ENCODE data around the gene IMP4.
A peak's percentile ranks its signal among the peaks of the same experiment; 100 is the strongest.

IMP4 gene

DNA sequence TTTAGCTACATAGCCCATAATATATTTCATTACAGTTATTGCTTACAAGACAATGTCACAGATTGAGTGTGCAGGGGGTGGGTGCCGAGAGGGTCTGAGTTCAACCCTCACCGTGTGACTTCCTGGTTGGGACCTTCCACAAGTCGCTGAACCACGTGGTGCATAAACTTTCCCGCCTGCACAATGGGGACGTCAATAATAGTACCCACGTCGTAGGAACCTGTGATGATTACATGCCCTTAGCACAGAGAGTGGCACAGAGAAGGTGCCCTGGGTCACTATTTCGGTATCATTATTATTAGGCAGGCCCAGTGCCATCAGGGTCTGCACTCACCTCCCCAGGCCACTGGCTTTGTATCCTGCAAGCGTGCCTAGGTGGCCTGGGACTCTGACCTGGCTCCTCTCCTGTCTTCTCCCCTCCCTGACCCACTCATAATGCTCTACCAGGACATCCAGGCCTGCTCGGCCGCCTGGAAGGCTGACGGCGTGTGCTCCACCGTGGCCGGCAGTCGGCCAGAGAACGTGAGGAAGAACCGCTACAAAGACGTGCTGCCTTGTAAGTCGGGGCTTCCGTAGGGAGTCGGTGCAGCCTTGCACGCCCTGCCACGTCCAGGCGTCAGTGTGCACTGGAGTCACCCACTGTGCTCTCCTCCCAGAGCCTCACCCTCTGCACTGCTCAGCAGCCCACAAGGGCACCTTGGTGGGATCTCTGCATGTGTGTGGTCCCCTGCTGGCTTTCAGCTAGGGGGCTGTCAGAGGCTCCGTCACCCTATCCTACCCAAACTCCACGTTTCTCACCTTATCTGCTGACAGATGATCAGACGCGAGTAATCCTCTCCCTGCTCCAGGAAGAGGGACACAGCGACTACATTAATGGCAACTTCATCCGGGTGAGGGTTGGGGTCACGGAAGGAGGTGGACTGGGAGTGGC, 16.0 kb downstream of the IMP4 start:
- no peak for DNase-seq

DNA sequence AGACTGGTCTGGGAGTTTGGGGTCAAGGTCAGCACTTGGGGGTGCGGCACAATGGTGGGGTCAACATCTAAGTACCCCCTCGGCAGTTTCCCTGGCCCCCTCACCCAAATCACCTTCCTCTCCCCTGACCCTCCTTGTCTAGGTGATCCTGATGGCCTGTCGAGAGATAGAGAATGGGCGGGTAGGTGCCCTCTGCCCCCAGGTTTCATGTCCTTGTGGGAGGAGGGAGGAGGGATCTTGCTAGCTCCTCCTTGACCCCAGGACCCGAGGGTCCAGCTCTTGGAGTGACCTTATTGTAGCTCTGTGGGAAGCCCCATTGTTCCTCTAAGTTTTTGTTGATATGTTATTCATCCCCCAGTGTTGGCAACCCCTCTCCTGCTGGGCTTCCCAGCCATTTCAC, 16.8 kb downstream of the IMP4 start:
- no peak for DNase-seq

DNA sequence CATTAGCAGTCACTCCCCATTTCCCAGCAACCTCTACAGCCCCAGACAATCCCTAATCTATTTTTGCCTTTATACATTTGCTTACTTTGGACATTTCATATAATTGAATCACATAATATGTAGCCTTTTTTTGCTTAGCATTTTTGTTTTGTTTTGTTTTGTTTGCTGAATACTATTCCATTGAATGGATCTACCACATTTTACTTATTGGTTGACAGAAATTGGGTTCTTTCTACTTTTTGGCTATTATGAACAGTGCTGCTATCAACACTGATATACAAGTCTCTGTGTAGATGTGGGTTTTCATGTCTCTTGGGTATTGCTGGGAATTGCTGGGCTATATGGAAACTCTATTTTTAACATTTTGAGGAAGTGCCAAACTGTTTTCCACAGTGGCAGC, 20.8 kb downstream of the IMP4 start:
- DNase-seq = no peak

DNA sequence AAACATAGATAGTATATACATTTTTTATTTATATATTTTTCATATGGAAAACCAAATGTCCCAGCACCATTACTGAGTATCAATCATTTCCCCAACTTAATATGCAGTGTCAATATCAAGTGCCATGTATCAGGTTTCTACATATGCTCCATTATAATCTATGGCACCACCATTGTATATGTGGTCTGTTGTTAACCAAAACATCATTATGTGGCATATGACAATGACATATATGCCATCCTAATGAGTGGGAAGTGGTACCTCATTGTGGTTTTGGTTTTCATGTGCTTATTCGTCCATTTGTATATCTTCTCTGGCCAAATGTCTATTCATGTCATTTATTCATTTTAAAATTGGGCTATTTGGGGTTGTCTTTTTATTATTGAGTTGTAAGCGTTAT, 22.4 kb downstream of the IMP4 start:
- DNase-seq = no peak

DNA sequence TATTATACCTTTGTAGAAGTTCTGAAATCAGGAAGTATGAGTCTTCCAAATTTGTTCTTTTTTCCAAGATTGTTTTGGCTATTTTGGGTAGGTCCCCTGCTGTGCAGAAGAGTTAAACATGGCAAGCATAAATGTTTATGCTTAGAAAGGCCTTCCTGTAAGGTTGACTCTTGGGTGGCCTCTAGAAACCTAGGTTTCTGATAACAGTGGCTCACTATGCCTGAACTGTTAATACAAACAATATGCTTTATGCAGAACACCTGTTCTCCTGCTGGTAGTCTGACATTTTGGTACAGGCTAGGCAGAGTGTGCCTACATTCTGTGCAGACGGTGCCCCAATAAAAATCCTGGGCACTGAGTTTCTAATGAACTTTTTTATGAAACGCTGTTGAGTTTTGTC, 23.3 kb downstream of the IMP4 start:
- DNase-seq = no peak

DNA sequence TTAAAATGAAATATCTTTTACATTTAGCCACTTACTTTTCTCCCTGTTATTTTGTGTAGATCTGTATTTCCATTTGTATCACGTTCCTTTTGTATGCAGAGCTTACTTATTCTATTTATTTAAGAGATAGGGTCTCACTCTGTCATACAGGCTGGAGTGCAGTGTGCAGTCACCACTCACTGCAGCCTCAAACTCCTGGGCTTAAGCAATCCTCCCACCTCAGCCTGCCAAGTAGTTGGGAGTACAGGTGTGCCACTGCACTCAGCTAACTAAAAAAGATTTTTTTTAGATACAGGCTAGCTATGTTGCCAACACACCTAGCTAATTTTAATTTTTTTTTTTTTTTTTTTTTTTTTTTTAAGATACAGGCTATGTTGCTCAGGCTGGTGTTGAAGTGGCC, 24.0 kb downstream of the IMP4 start:
- no peak for DNase-seq

DNA sequence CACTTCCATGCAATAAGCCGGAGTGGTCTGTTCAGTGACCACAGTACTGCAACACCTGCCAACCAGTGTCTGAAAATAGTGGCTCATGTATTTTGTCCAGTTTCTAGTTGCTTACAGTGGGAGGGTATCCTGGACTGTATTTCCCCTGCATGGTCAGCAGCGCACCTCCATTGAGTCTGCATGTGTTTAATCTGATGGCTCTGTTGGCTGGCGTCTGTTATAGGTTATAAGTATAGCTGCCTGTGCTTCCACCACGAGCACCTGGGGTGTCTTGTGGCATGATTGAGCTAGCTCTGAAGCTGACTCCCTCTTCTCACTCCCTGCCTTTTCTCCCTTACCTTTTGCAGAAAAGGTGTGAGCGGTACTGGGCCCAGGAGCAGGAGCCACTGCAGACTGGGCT, 26.1 kb downstream of the IMP4 start:
- no peak for DNase-seq

DNA sequence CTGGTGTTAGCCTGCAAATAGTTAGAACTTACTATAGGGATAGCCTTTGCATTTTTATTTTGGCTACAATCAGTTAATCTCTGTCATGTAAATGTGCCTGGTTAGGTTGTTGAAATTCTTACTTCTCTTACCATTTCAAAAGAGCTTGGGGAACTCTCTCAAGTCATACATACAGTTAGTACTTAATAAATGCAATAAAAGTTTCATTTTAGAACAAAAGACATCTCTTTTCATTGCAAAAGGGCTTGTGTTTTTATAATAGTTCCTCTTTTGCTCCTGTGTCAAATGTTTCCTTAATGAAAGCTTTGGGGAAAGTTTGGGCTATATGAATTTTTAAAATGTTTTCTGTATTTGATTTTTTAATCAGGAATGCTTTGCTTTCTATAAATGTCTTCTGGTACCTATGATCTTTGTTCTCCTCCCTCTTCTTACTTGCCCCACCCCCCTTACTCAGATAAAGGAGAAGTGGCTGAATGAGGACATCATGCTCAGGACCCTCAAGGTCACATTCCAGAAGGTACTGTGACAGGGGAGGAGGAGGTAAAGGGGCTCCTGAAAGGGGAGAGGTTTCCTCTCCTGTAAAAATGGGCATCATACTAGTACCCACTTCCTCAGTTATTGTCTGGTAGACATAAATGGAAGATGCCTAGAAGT, 26.7 kb downstream of the IMP4 start:
- DNase-seq = no peak

DNA sequence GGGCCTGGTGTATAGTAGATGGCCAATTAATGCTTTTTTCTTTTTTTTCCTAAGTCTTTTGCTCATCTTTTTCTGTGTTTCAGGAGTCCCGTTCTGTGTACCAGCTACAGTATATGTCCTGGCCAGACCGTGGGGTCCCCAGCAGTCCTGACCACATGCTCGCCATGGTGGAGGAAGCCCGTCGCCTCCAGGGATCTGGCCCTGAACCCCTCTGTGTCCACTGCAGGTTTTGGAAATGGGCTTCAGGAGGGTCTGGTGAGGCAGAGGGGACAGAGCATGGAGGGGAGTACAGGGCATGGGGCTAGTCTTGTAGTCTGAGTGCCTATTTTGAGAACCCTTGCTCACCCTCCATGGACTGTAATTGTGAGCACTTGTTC, 27.3 kb downstream of the IMP4 start:
- no peak for DNase-seq

DNA sequence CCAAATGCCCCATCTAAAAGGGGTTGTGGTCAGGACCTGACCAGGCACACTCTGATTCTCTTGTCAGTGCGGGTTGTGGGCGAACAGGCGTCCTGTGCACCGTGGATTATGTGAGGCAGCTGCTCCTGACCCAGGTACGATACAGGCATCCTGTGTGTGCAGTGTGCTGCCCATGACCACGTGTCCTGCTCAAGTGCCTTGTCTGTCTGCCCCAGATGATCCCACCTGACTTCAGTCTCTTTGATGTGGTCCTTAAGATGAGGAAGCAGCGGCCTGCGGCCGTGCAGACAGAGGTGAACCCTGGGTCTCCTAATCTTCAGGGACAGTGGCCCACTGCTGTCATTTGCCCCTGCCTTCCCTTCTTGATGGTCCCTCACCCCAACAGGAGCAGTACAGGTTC, 27.8 kb downstream of the IMP4 start:
- DNase-seq = no peak

DNA sequence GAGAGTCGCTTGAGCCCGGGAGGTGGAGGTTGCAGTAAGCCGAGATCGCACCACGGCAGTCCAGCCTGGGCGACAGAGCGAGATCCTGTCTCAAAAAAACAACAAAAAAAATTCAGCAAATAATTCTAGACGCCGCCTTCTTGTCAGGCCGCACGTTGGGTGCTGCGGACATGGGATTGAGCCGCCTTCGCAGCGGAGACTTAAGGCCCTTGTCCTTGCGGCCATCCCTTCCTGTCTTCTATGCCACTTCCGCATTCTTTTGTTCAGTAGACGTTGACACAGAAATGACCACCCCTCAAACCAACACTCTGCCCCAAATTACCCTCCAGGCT, 29.0 kb downstream of the IMP4 start:
- DNase-seq = no peak

DNA sequence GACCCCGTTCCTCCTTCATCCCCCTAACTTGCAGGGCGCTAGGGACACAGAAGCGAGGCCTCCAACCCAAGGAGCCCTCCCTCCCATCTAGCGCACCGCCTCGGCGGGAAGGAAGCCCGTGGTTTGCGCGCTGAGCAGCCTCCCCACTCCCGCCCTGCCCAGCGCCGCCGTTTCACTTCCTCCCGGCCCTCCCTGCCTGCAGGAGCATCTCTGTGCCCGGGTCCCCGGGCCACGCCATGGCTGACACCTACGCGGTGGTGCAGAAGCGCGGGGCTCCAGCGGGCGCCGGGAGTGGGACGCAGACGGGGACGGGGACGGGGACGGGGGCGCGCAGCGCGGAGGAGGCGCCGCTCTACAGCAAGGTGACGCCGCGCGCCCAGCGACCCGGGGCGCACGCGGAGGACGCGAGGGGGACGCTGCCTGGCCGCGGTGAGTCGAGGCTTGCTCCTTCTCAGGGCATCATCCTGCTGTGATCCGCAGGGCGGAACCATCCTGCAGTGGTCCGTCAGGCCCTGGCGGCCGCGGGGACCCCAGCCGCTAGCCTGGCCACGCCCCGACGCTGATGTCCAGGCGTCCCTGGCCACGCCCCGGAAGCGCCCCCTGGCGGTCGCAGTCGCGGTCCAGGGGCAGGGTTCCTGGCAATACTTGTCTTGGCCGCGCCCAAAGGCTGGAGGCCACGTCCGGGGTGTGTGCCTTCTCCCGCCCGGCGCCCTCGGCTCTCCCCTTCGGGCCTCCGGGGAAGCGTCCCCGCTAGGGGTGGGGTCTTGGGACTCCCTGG, 29.5 kb downstream of the IMP4 start:
- DNase-seq = peak; percentile 54

DNA sequence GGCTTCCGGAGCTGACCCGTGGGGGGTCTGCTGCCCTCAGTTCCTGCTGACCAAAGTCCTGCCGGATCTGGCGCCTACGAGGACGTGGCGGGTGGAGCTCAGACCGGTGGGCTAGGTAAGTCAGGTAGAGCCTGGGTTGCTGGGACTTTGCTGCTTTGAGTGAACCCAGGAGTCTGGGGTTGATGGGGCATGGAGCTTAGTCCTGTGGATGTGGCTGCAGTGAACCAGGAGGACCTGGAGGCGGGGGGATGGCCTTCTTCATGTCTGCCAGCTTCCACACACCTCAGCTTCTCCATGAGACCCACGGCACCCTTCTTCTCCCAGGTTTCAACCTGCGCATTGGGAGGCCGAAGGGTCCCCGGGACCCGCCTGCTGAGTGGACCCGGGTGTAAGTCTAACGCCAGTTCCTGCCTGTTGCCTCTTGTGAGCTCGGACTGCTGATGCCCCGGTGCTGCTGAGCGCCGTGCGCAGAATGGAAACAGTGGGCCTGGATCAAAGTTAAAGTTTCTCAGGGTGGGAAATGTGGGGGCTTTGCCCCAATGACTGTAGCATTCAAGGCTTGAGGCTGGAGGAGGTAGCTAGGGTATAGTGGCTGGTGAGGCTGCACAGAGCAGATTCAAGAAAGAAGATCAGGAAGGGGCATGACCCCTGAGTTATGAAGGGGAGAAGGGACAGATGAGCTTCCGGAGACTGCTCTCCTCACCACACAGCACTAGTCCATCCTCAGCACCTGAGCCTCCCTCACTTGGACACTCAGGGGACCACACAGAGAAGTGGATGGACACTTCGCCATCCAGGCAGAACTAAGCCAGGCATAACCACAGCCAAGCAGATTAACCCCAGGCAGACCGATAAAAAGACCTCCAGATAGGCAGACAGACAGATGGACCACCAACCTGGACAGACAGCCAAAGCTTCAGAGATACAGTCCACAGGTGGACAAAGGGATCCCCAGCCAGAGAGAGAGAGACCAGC, 30.4 kb downstream of the IMP4 start:
- no peak for DNase-seq

DNA sequence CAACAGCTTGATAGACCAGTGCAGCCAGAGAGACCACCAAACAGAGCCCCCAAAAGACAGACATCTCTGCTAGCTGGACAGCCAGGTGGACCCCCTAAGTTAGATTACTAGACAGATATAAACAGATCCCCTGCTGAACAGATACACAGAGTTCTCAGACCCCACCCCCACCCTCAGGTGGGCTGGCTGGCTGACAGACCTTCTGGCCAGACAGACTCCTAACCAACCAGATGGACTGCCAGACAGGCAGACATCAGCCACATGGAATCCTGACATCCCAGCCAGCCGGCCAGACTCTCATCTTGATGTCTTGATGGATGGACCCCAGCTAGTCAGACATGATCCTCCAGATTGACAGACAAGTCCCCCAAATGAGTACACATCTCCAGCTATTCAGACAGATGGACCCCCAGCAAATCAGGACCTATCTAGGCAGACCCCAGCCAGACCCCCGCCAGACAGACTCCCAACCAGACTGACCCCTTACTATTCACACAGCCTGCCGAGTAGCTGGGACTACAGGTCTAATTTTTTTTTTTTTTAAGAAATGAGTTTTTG, 31.2 kb downstream of the IMP4 start:
- no peak for DNase-seq

DNA sequence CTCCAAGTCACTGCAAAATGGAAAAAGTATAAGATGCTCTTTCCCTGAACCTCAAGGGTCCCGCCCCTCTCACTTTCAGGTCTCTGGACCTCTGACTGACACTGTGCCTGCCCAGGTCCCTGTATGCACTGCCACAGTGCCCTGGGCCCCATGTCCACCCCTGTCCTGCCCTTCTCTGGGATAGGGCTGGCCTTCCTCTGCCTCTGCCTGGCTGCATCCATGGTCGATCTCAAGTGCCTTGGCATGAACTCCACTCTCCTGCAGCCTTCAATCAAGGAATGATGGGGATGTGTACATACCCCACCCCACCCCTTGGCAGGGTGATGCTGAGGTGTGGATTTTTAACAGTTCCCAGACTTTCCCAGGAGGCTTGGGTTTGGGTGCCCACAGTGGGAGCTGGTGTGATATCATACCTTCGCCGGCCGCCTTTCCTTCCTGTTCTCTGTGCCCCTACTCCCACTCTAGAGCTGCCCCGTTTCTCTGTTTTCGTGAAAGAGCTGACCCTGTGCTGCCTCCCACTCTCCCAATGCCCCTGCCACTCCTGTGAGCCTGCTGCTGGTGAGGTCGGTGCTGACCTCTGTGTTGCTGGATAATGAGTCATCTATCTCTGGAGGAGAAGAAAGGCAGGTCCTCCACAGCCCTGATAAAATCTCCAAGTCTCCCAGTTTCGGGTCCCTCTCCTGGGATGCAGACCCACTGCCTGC, 32.0 kb downstream of the IMP4 start:
- no peak for DNase-seq

DNA sequence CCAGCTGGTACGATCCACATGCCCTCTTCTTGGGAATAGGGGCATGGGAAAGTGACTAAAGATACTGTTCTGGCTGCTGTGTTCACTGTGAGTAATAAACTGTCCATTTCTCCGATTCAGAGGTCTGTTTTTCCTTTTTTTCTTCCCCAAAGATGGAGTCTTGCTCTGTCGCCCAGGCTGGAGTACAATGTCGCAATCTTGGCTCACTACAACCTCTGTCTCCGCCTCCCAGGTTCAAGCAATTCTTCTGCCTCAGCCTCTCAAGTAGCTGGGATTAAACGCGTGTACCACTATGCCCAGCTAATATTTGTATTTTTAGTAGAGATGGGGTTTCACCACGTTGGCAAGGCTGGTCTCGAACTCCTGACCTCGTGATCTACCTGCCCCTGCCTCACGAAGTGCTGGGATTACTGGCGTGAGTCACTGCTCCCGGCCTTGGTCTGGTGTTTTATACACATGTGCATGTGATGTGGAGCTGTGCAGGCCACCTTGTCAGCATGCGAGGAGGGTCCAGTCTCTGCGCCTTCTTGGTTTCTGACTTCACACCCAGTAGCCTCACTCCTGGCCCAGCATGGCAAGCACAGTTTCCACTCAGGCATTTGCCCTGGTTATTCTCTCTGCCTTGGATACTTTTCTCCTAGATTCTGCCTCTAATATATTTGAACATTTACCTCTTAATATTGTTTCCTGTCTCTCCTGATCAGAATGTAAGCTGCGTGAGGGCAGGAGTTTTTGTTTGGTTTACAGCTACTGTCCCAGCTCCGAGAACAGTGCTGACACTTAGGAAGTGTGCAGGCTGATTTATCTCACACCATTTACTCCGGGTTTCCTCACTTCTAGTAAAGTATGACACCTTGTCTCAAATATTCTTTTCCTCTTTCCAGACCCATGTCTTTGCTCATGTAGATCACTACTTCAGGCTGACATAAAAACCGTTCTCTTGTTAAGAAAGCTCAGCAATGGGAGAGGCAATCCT, 32.9 kb downstream of the IMP4 start:
- no peak for DNase-seq

DNA sequence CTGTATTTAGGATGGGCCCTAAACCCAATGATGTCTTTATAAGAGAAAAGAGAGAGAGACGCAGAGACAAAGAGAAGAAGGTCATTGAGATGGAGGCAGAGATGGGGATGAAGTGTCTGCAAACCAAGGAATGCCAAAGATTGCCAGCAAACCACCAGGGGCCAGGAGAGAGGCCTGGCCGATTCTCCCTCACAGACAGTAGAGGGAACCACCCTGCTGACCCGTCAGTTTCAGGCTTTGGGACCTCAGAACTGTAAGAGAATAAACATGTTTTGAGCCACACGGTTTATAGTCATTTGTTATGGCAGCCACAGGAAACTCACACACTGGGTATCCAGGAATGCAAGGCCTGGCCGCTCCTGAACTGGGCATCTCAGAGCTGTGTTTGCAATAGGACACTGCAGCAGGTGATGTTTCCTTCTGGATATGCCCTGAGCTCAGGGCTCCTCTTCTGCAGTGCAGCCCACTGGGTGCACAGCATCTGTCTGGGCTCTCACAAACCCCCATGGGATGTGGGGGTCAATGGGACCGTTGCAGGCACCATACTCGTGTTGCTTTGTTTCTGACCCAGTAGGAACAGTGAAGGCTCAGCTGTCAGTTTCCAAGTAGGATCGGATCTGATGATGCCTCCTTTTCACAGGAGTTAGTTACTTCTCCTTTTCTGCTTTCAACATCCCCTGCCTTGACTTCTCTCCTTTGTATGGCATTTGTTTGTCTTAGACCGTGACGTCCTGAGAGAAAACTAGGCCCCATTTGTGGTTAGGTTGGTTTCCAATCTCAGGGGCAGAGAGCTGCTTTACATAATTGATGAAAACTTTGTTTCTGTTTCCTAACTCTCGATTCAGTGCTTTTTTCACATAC, 34.0 kb downstream of the IMP4 start:
- no peak for DNase-seq

DNA sequence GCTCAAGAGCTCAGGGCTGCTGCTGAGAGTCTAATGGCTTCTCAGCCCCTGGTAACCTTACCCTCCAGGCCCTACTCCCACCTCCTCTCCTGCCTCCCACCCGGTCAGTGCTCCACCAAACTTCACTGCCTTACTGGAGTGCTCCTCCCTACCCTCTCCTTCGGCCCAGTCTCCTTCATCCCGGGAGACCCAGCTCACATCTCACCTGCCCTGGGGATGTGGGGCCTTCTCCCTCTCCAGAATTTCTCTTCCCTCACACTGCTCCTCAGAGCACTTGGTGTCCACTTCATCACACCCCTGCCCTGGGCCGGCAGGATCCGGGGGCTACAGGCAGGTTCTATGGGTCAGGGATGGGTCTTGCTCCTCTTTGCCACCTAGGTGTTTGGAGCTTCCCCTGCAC, 34.8 kb downstream of the IMP4 start:
- DNase-seq = no peak

DNA sequence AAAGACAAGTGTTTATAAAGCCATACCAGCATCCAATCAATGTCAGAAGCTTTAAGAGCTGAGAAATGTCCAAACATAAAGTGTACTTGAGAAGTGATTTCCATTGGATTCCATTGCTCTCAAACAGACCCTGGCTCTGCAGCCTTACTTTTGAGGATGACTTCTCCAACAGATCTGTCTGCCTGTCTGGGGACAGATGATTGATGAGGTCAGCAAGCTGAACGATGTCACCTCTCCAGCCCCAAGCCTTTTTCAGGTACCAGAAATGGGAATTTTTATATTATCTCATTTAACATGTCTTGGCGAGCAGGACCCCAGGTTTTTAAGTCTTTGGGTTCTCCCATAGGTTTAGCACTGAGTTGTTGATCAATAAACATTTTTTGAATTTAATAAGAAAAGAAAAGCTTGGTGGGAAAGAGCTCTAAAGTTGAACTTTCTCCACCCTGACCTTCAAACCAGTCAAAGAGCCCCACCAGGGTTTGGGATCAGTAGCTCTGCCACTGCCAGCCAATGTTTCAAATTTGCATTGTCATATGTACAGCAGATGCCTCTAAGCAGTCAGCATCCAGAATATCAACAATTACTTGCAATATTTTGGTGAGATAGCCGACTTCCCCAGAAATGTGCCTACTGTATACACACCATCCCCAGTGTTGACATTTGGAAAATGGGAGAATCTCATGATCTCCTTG, 35.7 kb downstream of the IMP4 start:
- DNase-seq = no peak
